ENCODE results near the gene ADAT2.
"Not testable (repeated sequence)": the region's sequence is repeated elsewhere in the genome, so short reads cannot be mapped to it uniquely, and the experiment has no call there.

ADAT2 gene

DNA sequence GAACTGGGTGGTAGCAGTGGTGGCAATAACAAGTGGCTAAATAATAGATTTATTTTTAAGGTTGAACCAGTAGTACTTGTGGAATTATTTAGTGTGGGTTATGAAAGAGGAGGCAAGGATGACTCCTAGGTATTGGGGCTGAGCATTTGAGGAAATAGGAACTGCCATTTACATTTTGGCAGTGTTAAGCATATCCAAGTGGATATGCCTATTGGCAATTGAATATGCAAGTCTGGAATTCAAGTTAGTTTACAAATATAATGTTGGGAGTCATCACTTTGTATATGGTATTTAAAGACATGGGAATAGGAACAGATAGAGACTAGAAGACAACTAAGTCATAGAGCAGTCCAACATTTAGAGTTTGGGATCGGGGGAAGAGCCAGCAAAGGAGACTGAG lies 26.1 kb upstream of the ADAT2 start:
- no peaks in the 10 kb centered on the region for H3K36me3 ChIP-seq (replicated peaks; ENCODE audit: insufficient read depth, low read length)
- H3K9me2 ChIP-seq (replicated peaks; ENCODE audit: insufficient read depth, low read length) = no peaks in the 10 kb centered on the region
- H3K79me2 ChIP-seq (ENCODE audit: low read length) = no peaks in the 10 kb centered on the region
- H2AFZ ChIP-seq (ENCODE audit: low read length) = no peak overlapping the region
- H3K9me3 ChIP-seq (replicated peaks; ENCODE audit: insufficient read depth, low read length) = no peaks in the 10 kb centered on the region
- H3K4me3 ChIP-seq (ENCODE audit: low read length) = no peak overlapping the region
- no peak overlapping the region for H3K4me2 ChIP-seq (ENCODE audit: low read depth, low read length)
- H3K27ac ChIP-seq (ENCODE audit: low read length) = no peak overlapping the region
- no peaks in the 10 kb centered on the region for H3F3A ChIP-seq (ENCODE audit: insufficient read depth, low read length)
- TF ChIP-seq EZH2phosphoT487 (IDR thresholded peaks at IDR 0.05; ENCODE audit: low read length) (no peak), EZH2 (optimal IDR thresholded peaks at IDR 0.05; ENCODE audit: low read depth, low read length) (no peak)
- TF ChIP-seq, protein P1, sequence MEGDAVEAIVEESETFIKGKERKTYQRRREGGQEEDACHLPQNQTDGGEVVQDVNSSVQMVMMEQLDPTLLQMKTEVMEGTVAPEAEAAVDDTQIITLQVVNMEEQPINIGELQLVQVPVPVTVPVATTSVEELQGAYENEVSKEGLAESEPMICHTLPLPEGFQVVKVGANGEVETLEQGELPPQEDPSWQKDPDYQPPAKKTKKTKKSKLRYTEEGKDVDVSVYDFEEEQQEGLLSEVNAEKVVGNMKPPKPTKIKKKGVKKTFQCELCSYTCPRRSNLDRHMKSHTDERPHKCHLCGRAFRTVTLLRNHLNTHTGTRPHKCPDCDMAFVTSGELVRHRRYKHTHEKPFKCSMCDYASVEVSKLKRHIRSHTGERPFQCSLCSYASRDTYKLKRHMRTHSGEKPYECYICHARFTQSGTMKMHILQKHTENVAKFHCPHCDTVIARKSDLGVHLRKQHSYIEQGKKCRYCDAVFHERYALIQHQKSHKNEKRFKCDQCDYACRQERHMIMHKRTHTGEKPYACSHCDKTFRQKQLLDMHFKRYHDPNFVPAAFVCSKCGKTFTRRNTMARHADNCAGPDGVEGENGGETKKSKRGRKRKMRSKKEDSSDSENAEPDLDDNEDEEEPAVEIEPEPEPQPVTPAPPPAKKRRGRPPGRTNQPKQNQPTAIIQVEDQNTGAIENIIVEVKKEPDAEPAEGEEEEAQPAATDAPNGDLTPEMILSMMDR (IDR thresholded peaks at IDR 0.05; ENCODE audit: low read length) = no peak
- H4K20me1 ChIP-seq (ENCODE audit: insufficient read depth, low read length) = no peaks in the 10 kb centered on the region
- no peak overlapping the region for H3K9ac ChIP-seq (ENCODE audit: low read length)
- H3K4me1 ChIP-seq (ENCODE audit: low read length) = no peaks in the 10 kb centered on the region
- H3K27me3 ChIP-seq (replicated peaks; ENCODE audit: insufficient read depth, low read length) = no peaks in the 10 kb centered on the region
- no peak for DNase-seq

DNA sequence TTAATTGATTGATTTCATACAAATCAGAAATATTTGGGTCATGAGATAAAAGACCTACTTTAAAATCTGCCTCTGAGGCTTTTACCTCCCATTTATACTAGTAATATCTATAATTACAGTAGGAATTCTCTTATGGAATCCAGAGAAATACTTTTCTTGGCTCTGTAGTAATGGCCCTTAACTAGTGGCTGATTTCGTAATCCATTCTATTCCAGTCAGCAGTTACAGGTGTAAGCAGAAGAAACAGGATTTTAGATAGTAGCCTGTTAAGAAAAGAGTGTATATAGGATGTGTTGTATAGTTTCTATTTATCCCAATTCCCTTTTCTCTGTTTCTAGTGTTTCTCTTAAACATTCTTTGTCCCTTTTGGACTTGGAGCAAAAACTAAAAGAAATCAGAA lies 21.3 kb upstream of the ADAT2 start:
- no peak overlapping the region for H3K27ac ChIP-seq (ENCODE audit: low read length)
- H3K79me2 ChIP-seq (ENCODE audit: low read length) = no peaks in the 10 kb centered on the region
- H3K9me2 ChIP-seq (replicated peaks; ENCODE audit: insufficient read depth, low read length) = no peaks in the 10 kb centered on the region
- H4K20me1 ChIP-seq (ENCODE audit: insufficient read depth, low read length) = no peaks in the 10 kb centered on the region
- H3K36me3 ChIP-seq (replicated peaks; ENCODE audit: insufficient read depth, low read length) = no peaks in the 10 kb centered on the region
- no peak overlapping the region for H2AFZ ChIP-seq (ENCODE audit: low read length)
- H3F3A ChIP-seq (ENCODE audit: insufficient read depth, low read length) = no peaks in the 10 kb centered on the region
- H3K4me3 ChIP-seq (ENCODE audit: low read length) = no peak overlapping the region
- no peak overlapping the region for H3K9ac ChIP-seq (ENCODE audit: low read length)
- no peaks in the 10 kb centered on the region for H3K9me3 ChIP-seq (replicated peaks; ENCODE audit: insufficient read depth, low read length)
- H3K27me3 ChIP-seq (replicated peaks; ENCODE audit: insufficient read depth, low read length) = no peaks in the 10 kb centered on the region
- H3K4me1 ChIP-seq (ENCODE audit: low read length) = no peaks in the 10 kb centered on the region
- TF ChIP-seq, protein P1 (IDR thresholded peaks at IDR 0.05; ENCODE audit: low read length) = no peak
- TF ChIP-seq EZH2 (optimal IDR thresholded peaks at IDR 0.05; ENCODE audit: low read depth, low read length) = no peak
- no peak for TF ChIP-seq EZH2phosphoT487 (IDR thresholded peaks at IDR 0.05; ENCODE audit: low read length)
- no peak for DNase-seq
- no peak overlapping the region for H3K4me2 ChIP-seq (ENCODE audit: low read depth, low read length)

DNA sequence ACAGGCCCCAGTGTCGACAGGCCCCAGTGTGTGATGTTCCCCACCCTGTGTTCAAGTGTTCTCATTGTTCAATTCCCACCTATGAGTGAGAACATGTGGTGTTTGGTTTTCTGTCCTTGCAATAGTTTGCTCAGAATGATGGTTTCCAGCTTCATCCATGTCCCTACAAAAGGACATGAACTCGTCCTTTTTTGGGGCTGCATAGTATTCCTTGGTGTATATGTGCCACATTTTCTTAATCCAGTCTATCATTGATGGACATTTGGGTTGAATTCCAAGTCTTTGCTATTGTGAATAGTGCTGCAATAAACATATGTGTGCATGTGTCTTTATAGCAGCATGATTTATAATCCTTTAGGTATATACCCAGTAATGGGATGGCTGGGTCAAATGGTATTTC lies 18.3 kb upstream of the ADAT2 start:
- H2AFZ ChIP-seq (ENCODE audit: low read length); H3K9me3 ChIP-seq (replicated peaks; ENCODE audit: insufficient read depth, low read length); DNase-seq; H3K36me3 ChIP-seq (replicated peaks; ENCODE audit: insufficient read depth, low read length); H3K9ac ChIP-seq (ENCODE audit: low read length); H4K20me1 ChIP-seq (ENCODE audit: insufficient read depth, low read length); H3F3A ChIP-seq (ENCODE audit: insufficient read depth, low read length); H3K79me2 ChIP-seq (ENCODE audit: low read length); H3K4me1 ChIP-seq (ENCODE audit: low read length); H3K27me3 ChIP-seq (replicated peaks; ENCODE audit: insufficient read depth, low read length); H3K9me2 ChIP-seq (replicated peaks; ENCODE audit: insufficient read depth, low read length); H3K27ac ChIP-seq (ENCODE audit: low read length); H3K4me3 ChIP-seq (ENCODE audit: low read length); H3K4me2 ChIP-seq (ENCODE audit: low read depth, low read length): not testable (repeated sequence)

DNA sequence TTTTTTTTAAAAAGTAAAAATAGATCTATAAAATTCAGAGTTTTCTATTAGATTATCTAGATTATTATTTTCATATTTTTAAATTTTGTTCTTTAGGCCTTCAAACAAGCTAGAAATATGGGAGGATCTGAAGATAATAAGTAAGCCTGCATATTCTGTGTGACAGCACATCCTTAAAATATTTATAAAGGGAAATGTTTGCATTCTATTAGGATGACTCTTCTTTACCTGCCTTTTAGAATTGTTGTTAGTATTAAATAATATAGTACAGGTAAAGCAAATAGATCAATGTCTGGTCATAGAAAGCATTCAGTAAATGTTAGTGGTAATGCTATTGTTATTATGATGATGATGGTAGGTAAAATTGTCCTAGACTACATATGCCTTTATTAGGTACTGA lies 17.5 kb upstream of the ADAT2 start:
- Histone ChIP-seq H3K4me3 (ENCODE audit: low read length) (no peak overlapping the region), H3K9ac (ENCODE audit: low read length) (no peak overlapping the region), H3K79me2 (ENCODE audit: low read length) (no peaks in the 10 kb centered on the region), H3K4me1 (ENCODE audit: low read length) (no peaks in the 10 kb centered on the region), H3K9me2 (replicated peaks; ENCODE audit: insufficient read depth, low read length) (no peaks in the 10 kb centered on the region), H3K9me3 (replicated peaks; ENCODE audit: insufficient read depth, low read length) (no peaks in the 10 kb centered on the region), H3K36me3 (replicated peaks; ENCODE audit: insufficient read depth, low read length) (no peaks in the 10 kb centered on the region), H3K4me2 (ENCODE audit: low read depth, low read length) (no peak overlapping the region), H3K27me3 (replicated peaks; ENCODE audit: insufficient read depth, low read length) (no peaks in the 10 kb centered on the region), H4K20me1 (ENCODE audit: insufficient read depth, low read length) (no peaks in the 10 kb centered on the region), H3K27ac (ENCODE audit: low read length) (no peak overlapping the region), H2AFZ (ENCODE audit: low read length) (no peak overlapping the region), H3F3A (ENCODE audit: insufficient read depth, low read length) (no peaks in the 10 kb centered on the region)
- TF ChIP-seq, protein P1 (IDR thresholded peaks at IDR 0.05; ENCODE audit: low read length) = no peak
- TF ChIP-seq EZH2 (optimal IDR thresholded peaks at IDR 0.05; ENCODE audit: low read depth, low read length) (no peak), EZH2phosphoT487 (IDR thresholded peaks at IDR 0.05; ENCODE audit: low read length) (no peak)
- no peak for DNase-seq
